Measurements from ENCODE around the gene CALCOCO2. TPM values are rescaled to one million over a fixed set of nuclear protein-coding genes. Genes with fewer than 3 reads are reported as not detected.
"Not testable (repeated sequence)": the region's sequence is repeated elsewhere in the genome, so short reads cannot be mapped to it uniquely, and the experiment has no call there.

Gene CALCOCO2
- total RNA-seq, 4 donors from 2014 or later, result 157 to 210 (median 183) TPM

DNA sequence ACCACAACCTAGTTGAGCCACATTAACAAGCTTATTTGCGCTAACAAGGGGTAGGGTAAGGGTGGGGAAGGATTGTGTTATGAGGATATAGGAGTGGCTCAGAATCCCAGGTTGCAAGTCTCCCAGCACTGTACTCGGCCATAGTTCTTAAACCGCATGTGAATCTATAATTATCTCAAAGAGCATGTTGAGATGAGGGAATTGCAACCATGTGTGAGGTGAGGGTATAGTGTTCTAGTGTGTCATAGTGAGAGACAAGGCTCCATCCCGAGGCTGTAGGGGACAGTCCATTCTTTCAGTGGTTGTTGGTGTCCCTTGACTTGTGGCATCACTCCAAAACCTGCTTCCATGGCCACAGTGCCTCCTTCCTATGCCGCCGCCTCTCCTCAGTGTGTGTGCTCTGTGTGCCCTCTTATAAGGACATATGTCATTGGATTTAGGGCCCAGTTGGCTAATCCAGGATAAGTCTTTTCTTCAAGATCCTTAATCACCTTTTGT lies 39.0 kb downstream of the CALCOCO2 start:
- Histone ChIP-seq H3K27ac (replicated peaks in 1 of 4) (no peak overlapping the region), H3K36me3 (peaks cover 6 to 18% (median 15%) of the 10 kb centered on the region in 4 donors), H3K4me1 (peaks cover 19 to 39% (median 28%) of the 10 kb centered on the region in 4 donors), H3K27me3 (no peaks in the 10 kb centered on the region), H3K9me3 (no peaks in the 10 kb centered on the region), H3K4me3 (no peak overlapping the region)
- no peak for DNase-seq (ENCODE audit: extremely low spot score)
- WGBS, result 82% methylated on average over 6 of the region's 6 CpGs
- TF ChIP-seq POLR2AphosphoS5 (IDR thresholded peaks at IDR 0.05), result peak in 1 of 2 donors; percentile 9
- TF ChIP-seq POLR2A (IDR thresholded peaks at IDR 0.05; ENCODE audit: low read depth), result no peak
- no peak for TF ChIP-seq EP300 (IDR thresholded peaks at IDR 0.05)
- intact Hi-C loops (cut with DNase I), result no loop called here

DNA sequence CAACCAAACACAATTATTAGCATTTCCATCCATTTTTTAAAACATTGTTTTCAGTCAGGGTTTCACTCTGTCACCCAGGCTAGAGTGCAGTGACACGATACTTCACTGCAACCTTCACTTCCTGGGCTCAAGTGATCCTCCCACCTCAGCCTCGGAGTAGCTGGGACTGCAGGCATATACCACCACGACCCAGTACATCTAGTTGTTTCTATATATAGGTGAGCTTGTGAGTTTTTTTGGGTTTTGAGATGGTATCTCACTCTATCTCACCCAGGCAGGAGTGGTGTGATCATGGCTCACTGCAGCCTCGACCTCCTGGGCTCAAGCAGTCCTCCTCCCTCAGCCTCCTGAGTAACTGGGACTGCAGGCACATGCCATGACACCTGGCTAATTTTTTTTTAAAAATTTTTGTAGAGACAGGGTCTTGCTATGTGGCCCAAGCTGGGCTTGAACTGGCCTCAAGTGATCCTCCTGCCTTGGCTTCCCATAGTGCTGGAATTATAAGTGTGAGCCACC lies 40.3 kb downstream of the CALCOCO2 start:
- no peak for DNase-seq (ENCODE audit: extremely low spot score)
- intact Hi-C loops (cut with DNase I), result no loop called here
- Histone ChIP-seq H3K4me3 (no peak overlapping the region), H3K36me3 (peaks cover 0 to 6% (median 3%) of the 10 kb centered on the region in 4 donors), H3K27me3 (no peaks in the 10 kb centered on the region), H3K4me1 (peaks cover 19 to 39% (median 28%) of the 10 kb centered on the region in 4 donors), H3K9me3 (no peaks in the 10 kb centered on the region), H3K27ac (replicated peaks in 1 of 4) (peak overlapping the region; percentile 0 to 54 (median 32))
- 71% methylated on average over 4 of the region's 4 CpGs for WGBS
- TF ChIP-seq POLR2A (IDR thresholded peaks at IDR 0.05; ENCODE audit: low read depth), result no peak
- TF ChIP-seq, protein P1, sequence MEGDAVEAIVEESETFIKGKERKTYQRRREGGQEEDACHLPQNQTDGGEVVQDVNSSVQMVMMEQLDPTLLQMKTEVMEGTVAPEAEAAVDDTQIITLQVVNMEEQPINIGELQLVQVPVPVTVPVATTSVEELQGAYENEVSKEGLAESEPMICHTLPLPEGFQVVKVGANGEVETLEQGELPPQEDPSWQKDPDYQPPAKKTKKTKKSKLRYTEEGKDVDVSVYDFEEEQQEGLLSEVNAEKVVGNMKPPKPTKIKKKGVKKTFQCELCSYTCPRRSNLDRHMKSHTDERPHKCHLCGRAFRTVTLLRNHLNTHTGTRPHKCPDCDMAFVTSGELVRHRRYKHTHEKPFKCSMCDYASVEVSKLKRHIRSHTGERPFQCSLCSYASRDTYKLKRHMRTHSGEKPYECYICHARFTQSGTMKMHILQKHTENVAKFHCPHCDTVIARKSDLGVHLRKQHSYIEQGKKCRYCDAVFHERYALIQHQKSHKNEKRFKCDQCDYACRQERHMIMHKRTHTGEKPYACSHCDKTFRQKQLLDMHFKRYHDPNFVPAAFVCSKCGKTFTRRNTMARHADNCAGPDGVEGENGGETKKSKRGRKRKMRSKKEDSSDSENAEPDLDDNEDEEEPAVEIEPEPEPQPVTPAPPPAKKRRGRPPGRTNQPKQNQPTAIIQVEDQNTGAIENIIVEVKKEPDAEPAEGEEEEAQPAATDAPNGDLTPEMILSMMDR (IDR thresholded peaks at IDR 0.05), result no peak
- no peak for TF ChIP-seq POLR2AphosphoS5 (IDR thresholded peaks at IDR 0.05)
- no peak for TF ChIP-seq EP300 (IDR thresholded peaks at IDR 0.05)

DNA sequence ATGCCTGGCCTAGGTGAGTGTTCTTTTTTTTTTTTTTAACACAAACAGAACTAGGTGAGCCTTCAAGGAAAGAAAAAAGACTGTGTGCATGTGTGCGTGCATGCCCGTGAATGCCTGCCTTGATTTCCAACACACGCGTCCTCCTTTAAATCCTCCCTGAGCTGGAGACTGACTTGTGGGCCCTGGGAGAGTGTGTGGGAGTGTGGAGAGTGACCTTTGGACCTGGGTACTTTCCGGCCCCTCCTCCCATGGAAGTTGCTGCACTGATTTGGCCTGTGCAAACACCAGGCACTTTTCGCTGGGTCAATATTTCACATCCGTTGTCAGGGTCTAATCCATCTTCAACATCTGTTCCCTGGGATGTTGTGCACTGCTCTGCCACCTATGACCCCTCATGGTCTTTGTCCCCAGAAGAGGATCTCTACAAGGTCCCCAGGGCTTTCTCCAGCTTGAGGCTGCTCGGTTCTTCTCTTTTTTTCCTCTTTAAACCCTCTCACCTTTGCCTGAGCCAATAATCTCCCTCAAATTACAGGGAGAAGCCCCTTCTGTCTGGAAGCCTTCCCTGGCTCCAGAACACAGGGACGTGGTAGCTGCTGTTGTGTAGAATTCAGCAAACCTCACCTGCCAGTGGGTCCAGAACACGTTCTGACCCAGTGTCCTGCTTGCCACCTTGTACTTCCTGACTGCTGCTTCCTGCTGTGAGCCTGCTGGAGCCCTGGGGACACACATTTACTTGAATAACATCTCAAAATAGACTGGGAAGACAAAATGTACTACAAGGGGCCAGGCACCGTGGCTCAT lies 40.9 kb downstream of the CALCOCO2 start:
- TF ChIP-seq POLR2AphosphoS5 (IDR thresholded peaks at IDR 0.05) (no peak), POLR2A (IDR thresholded peaks at IDR 0.05; ENCODE audit: low read depth) (no peak), EP300 (IDR thresholded peaks at IDR 0.05) (no peak)
- TF ChIP-seq, protein P1 (IDR thresholded peaks at IDR 0.05), result no peak
- 63% methylated on average over 11 of the region's 11 CpGs for WGBS
- Histone ChIP-seq H3K9me3 (no peaks in the 10 kb centered on the region), H3K27ac (replicated peaks in 1 of 4) (peak overlapping the region; percentile 0 to 63 (median 42)), H3K27me3 (peaks cover 0 to under 1% (median 0%) of the 10 kb centered on the region in 4 donors), H3K4me1 (peaks cover 19 to 39% (median 28%) of the 10 kb centered on the region in 4 donors), H3K4me3 (no peak overlapping the region), H3K36me3 (no peaks in the 10 kb centered on the region)
- DNase-seq (ENCODE audit: extremely low spot score), result no peak
- intact Hi-C loops (cut with DNase I), result no loop called here

DNA sequence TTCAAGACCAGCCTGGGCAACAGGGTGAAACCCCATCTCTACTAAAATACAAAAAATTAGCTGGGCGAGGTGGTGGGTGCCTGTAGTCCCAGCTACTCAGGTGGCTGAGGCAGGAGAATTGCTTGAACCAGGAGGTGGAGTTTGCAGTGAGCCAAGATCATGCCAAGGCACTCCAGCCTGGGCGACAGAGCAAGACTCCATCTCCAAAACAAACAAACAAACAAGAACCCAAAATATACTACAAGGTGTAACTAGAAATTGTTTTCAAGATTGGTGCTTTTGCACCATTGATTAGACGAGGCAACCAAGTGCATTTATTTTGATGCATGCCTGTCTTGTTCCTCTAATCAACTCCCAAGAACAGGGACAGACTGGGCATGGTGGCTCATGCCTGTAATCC lies 41.6 kb downstream of the CALCOCO2 start:
- Histone ChIP-seq H3K4me1 (peaks cover 19 to 39% (median 28%) of the 10 kb centered on the region in 4 donors), H3K27ac (replicated peaks in 1 of 4) (peak overlapping the region in 3 of 4 donors; percentile 0 to 63 (median 54))
- intact Hi-C loops (cut with DNase I); DNase-seq (ENCODE audit: extremely low spot score); H3K4me3 ChIP-seq; H3K36me3 ChIP-seq; H3K9me3 ChIP-seq; H3K27me3 ChIP-seq: not testable (repeated sequence)
- WGBS, result 76% methylated on average over 3 of the region's 3 CpGs

DNA sequence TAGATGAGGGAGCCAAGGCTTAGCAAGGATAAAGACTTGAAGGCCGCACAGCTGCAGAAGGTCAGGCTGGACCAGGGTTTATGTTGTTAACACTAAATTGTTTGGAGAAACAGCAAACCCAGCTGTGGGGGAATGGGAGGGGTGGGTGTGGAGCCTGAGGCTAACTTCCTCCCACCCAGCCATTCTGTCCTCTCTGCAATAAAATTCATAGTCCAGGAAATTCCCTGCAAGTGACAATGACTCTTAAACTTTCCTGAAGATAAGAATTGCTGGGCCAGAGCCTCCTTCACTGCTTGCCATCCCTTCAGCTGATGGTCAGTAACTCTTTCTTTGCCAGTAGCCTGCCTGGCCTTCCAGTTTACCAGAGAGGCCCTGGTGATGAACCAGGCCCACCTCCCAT lies 42.4 kb downstream of the CALCOCO2 start:
- H3K4me1 ChIP-seq, result peaks cover 19 to 39% (median 28%) of the 10 kb centered on the region in 4 donors
- H3K4me3 ChIP-seq, result no peak overlapping the region
- H3K27ac ChIP-seq (replicated peaks in 1 of 4), result peak overlapping the region; percentile 4 to 63 (median 24)
- H3K27me3 ChIP-seq, result peaks cover 0 to 13% (median 0%) of the 10 kb centered on the region in 4 donors
- DNase-seq (ENCODE audit: extremely low spot score), result no peak
- intact Hi-C loops (cut with DNase I), result no loop called here
- H3K9me3 ChIP-seq, result no peaks in the 10 kb centered on the region
- no peak for TF ChIP-seq POLR2A (IDR thresholded peaks at IDR 0.05; ENCODE audit: low read depth)
- no peak for TF ChIP-seq EP300 (IDR thresholded peaks at IDR 0.05)
- no peak for TF ChIP-seq POLR2AphosphoS5 (IDR thresholded peaks at IDR 0.05)
- TF ChIP-seq, protein P1 (IDR thresholded peaks at IDR 0.05), result no peak
- 44% methylated on average over 1 of the region's 1 CpG for WGBS
- no peaks in the 10 kb centered on the region for H3K36me3 ChIP-seq
